K562 (cell line): ENCODE data around the gene PCNX2. TPM values are rescaled to one million over a fixed set of nuclear protein-coding genes. Genes with fewer than 3 reads are reported as not detected.

Source experiments
- ATAC-seq: fragments of 200-7000 bp; cut with Tn5 transposase; 3 replicates; pipeline ENCODE4 v1.9.1; 2020; ENCODE audit warnings: moderate library complexity
- BruUV-seq: library from RNA; stranded (reverse); fragments of 400-500 nt; replicated peaks from 2 replicates; lab custom pipeline; 2021; lab: Mats Ljungman, UMichigan
- CTCF ChIA-PET: fragments of 300-600 bp; formaldehyde crosslinking; extraction: SDS; loops from one replicate; lab custom pipeline; 2021; ENCODE audit warnings: low intra/inter-chr PET ratio; lab: Yijun Ruan, JAX
- POLR2A ChIA-PET: fragments of 300-600, 350-650 bp; sonication (Branson Sonifier 250); formaldehyde crosslinking; extraction: SDS; loops from one replicate; lab custom pipeline; 2021; ENCODE audit warnings: antibody characterized with exemption, inconsistent platforms; lab: Yijun Ruan, JAX
- DNase-seq, 4 experiments: peaks; one replicate each; pipeline versions ENCODE4 v3.0.0 to v3.0.0-alpha.2; 2011 to 2018; ENCODE audit warnings: low spot score in 3 of 4, mixed read lengths in 3 of 4; ENCODE audit errors: extremely low read depth in 1 of 4
- FAIRE-seq: peaks from 2 replicates; lab custom pipeline; 2011; peaks lifted over from hg19 to GRCh38; lab: Jason Lieb, UNC
- H2AFZ ChIP-seq: 2 replicates; pipeline ENCODE4 v1.6.0; 2011; ENCODE audit warnings: low read depth, low read length, control low read depth, inconsistent platforms
- H3K27ac ChIP-seq: fragments of 200-600 bp; 3 replicates; pipeline ENCODE4 v1.8.0; 2011; ENCODE audit warnings: low read depth, mild to moderate bottlenecking, control low read depth, inconsistent platforms, low read length, moderate library complexity, mixed read lengths; ENCODE audit errors: extremely low read depth
- H3K27me3 ChIP-seq, 2 experiments: fragments of 300-600 bp in 1 of 2; 2 replicates in 1 of 2; 3 replicates in 1 of 2; pipeline versions ENCODE4 v1.6.0 to v1.8.0; 2011; ENCODE audit warnings: inconsistent platforms in 2 of 2, low read length in 2 of 2, mild to moderate bottlenecking in 1 of 2, mixed read lengths in 1 of 2, moderate library complexity in 1 of 2; ENCODE audit not compliant: control insufficient read depth in 2 of 2, insufficient read depth in 2 of 2
- H3K36me3 ChIP-seq: fragments of 300-600 bp; 3 replicates; pipeline ENCODE4 v1.8.0; 2011; ENCODE audit warnings: mild to moderate bottlenecking, low read length, inconsistent platforms; ENCODE audit not compliant: control insufficient read depth, insufficient read depth
- H3K4me1 ChIP-seq, 2 experiments: fragments of 200-600 bp in 1 of 2; replicated peaks in 1 of 2; 2 replicates in 1 of 2; 3 replicates in 1 of 2; pipeline versions ENCODE4 v1.5.1 to v1.8.0; 2011; ENCODE audit warnings: inconsistent platforms in 2 of 2, low read length in 2 of 2, mild to moderate bottlenecking in 1 of 2, mixed read lengths in 1 of 2, moderate library complexity in 1 of 2; ENCODE audit not compliant: control insufficient read depth in 2 of 2, insufficient read depth in 2 of 2
- H3K4me2 ChIP-seq: 2 replicates; pipeline ENCODE4 v1.6.1; 2011; ENCODE audit warnings: low read length, control low read depth, inconsistent platforms, mixed read lengths; ENCODE audit not compliant: insufficient read depth
- H3K4me3 ChIP-seq: fragments of 200-600 bp; sonication (generic), shearing (Covaris generic); 2 replicates; pipeline ENCODE4 v1.5.1; 2016; ENCODE audit warnings: control low read depth, inconsistent platforms
- H3K79me2 ChIP-seq: fragments of 200-600 bp; 3 replicates; pipeline ENCODE4 v1.8.0; 2011; ENCODE audit warnings: low read length, inconsistent platforms; ENCODE audit not compliant: control insufficient read depth, insufficient read depth
- H3K9ac ChIP-seq, 2 experiments: 2 replicates each; pipeline versions ENCODE4 v1.6.0 to v1.6.1; 2011; ENCODE audit warnings: low read depth in 2 of 2, low read length in 2 of 2, control low read depth in 1 of 2, inconsistent platforms in 1 of 2, mild to moderate bottlenecking in 1 of 2, mixed read lengths in 1 of 2; ENCODE audit not compliant: insufficient read depth in 1 of 2
- H3K9me1 ChIP-seq: one replicate; pipeline ENCODE4 v1.6.0; 2011; ENCODE audit warnings: inconsistent platforms, mild to moderate bottlenecking, low read length, moderate library complexity; ENCODE audit not compliant: control insufficient read depth, insufficient read depth
- H3K9me3 ChIP-seq: replicated peaks from 2 replicates; pipeline ENCODE4 v1.5.1; 2011; ENCODE audit warnings: low read depth, low read length, inconsistent platforms; ENCODE audit not compliant: control insufficient read depth, insufficient read depth
- H4K20me1 ChIP-seq: replicated peaks from 2 replicates; pipeline ENCODE4 v1.6.1; 2011; ENCODE audit warnings: low read length, inconsistent platforms, mixed read lengths; ENCODE audit not compliant: control insufficient read depth, insufficient read depth
- MCM5 ChIP-seq: fragments of 450-650 bp; IDR thresholded peaks from 2 replicates; pipeline ENCODE4 v1.6.1; 2016; ENCODE audit warnings: low read depth
- ZNF384 ChIP-seq: IDR thresholded peaks from 2 replicates; pipeline ENCODE4 v1.6.1; 2012; ENCODE audit warnings: low read depth, low read length, improper control_type of control experiment
- ZNF518B ChIP-seq: fragments of 250-450 bp; sonication (Bioruptor Pico); IDR thresholded peaks from 2 replicates; pipeline ENCODE4 v1.5.0; 2021; ENCODE audit warnings: mild to moderate bottlenecking, moderate library complexity
- WGBS: fragments of 100-300 bp; shearing (Covaris generic); methylation state at CpG from one replicate; pipeline ENCODE4 v1.1.6; 2016; ENCODE audit warnings: low coverage, mixed read lengths; ENCODE audit not compliant: insufficient coverage; ENCODE audit errors: missing lambda C conversion rate; 5-methylcytosine and 5-hydroxymethylcytosine counted together
- in situ Hi-C: fragments of 300-500 bp; cut with MboI; formaldehyde crosslinking; loops from 4 replicates; pipeline ENCODE4 v1.15.0; 2018; ENCODE audit warnings: inconsistent platforms, mixed read lengths
- intact Hi-C: fragments of 100-400 bp; cut with micrococcal nuclease; formaldehyde crosslinking; loops from 2 replicates; pipeline ENCODE4 v1.14.2; 2022
- polyA plus RNA-seq, 8 experiments: library from polyadenylated mRNA; depleted of rRNA in 4 of 8; stranded (reverse) in 5 of 8; unstranded in 3 of 8; fragments of >200 nt; fragmentation: Nextera tagmentation in 2 of 8; fragmentation: Illumina TruSeq in 1 of 8; extraction: Ambion mirVana in 2 of 8; extraction: Trizol in 1 of 8; gene quantifications; 2 replicates each; pipeline versions ENCODE4 v1.2.1 to v1.2.3, GENCODE V29; 2011 to 2014; ENCODE audit warnings: inconsistent platforms in 1 of 8, missing spikeins in 1 of 8
- total RNA-seq, 7 experiments: library from RNA; depleted of rRNA in 6 of 7; stranded (reverse); fragments of >200 nt in 6 of 7; fragmentation: Illumina TruSeq in 2 of 7; extraction: Trizol in 2 of 7; gene quantifications; 2 replicates each; pipeline versions ENCODE4 v1.2.1 to v1.2.3, GENCODE V29; 2011 to 2021; ENCODE audit warnings: low replicate concordance in 1 of 7
- TF ChIP-seq, protein P1 (sequence below): IDR thresholded peaks from 2 replicates; pipeline ENCODE4 v1.6.1; 2011; ENCODE audit warnings: borderline replicate concordance, low read depth, mild to moderate bottlenecking, moderate library complexity, low read length; ENCODE audit not compliant: insufficient read depth, poor library complexity, severe bottlenecking

PCNX2 gene
- total and polyA plus RNA-seq, 9 of the 15 experiments (the other 6 are each of a cell fraction or from before 2014, with no cell fraction given) = 0.07 to 0.33 TPM; not detected in 7

GRCh38 chr1:233107130-233107660, 188.3 kb downstream of the PCNX2 start:
- ChIA-PET POLR2A (no interaction called here), CTCF (interaction anchor here (0.6 kb wide), 1 partner anchor 1753 kb away, joined by 3 read pairs; no protein-coding TSS in a partner anchor)
- in situ Hi-C loops = no loop called here
- no peak for ATAC-seq
- H3K4me1 ChIP-seq = peaks cover 0 to 2% of the 10 kb centered on the region in 2 experiments; a peak in 2 of 5 replicates
- H4K20me1 ChIP-seq = no peaks in the 10 kb centered on the region
- no peak for FAIRE-seq
- WGBS = 0% methylated on average over 1 of the region's 1 CpG
- H3K79me2 ChIP-seq = no peaks in the 10 kb centered on the region
- no peaks in the 10 kb centered on the region for H3K9me1 ChIP-seq
- no peak overlapping the region for H3K9ac ChIP-seq
- no peaks in the 10 kb centered on the region for H3K27me3 ChIP-seq
- DNase-seq = no peak
- no peak overlapping the region for H3K27ac ChIP-seq
- H3K4me3 ChIP-seq = no peak overlapping the region
- intact Hi-C loops = no loop called here
- no peak overlapping the region for H2AFZ ChIP-seq
- no peak overlapping the region for H3K4me2 ChIP-seq
- TF ChIP-seq, protein P1, sequence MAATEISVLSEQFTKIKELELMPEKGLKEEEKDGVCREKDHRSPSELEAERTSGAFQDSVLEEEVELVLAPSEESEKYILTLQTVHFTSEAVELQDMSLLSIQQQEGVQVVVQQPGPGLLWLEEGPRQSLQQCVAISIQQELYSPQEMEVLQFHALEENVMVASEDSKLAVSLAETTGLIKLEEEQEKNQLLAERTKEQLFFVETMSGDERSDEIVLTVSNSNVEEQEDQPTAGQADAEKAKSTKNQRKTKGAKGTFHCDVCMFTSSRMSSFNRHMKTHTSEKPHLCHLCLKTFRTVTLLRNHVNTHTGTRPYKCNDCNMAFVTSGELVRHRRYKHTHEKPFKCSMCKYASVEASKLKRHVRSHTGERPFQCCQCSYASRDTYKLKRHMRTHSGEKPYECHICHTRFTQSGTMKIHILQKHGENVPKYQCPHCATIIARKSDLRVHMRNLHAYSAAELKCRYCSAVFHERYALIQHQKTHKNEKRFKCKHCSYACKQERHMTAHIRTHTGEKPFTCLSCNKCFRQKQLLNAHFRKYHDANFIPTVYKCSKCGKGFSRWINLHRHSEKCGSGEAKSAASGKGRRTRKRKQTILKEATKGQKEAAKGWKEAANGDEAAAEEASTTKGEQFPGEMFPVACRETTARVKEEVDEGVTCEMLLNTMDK = no peak
- TF ChIP-seq ZNF384 (no peak), MCM5 (no peak), ZNF518B (no peak)
- TF ChIP-seq, all 486 proteins: peak for 0
- Histone ChIP-seq H3K36me3 (no peaks in the 10 kb centered on the region), H3K9me3 (no peaks in the 10 kb centered on the region)
- BruUV-seq = no TSS peak
